PC-3 (cell line): Measurements from ENCODE around the gene KRTAP12-3.
"Not testable (repeated sequence)": the region's sequence is repeated elsewhere in the genome, so short reads cannot be mapped to it uniquely, and the experiment has no call there.

Experiments used
- CTCF ChIP-seq: fragments of 300-600 bp; sonication (generic); conservative IDR thresholded peaks from 2 replicates; pipeline ENCODE4 v1.5.1; 2017; ENCODE audit warnings: antibody characterized with exemption, low read depth, mild to moderate bottlenecking, low read length
- EZH2 ChIP-seq: fragments of 300-600 bp; sonication (generic); IDR thresholded peaks from one replicate; pipeline ENCODE4 v1.6.1; 2017; ENCODE audit warnings: antibody characterized with exemption, mild to moderate bottlenecking, low read length; ENCODE audit not compliant: unreplicated experiment
- EZH2phosphoT487 ChIP-seq: fragments of 300-600 bp; sonication (generic); IDR thresholded peaks from 2 replicates; pipeline ENCODE4 v1.6.1; 2018; ENCODE audit warnings: mild to moderate bottlenecking, antibody characterized with exemption, low read length, borderline replicate concordance

DNA sequence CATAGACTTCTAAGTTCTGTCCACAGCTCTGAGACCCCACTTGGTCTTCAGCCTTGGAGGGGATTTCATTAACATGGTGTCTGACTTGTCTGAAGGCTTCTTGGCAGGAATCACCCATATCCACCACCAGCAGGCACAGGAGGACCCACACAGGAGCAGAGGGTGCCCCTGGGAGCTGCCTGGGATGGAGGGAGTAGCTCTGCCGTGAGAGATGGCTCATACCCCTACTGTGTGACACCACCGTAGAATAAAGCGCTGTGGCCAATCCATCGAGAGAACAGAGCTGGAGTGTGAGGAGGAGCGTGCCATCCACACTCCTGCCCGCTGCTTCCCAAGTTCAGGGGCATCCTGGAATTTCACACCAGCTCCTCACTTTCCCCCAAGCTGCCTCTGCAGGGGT lies 27.3 kb downstream of the KRTAP12-3 start:
- not testable (repeated sequence) for TF ChIP-seq CTCF, EZH2, EZH2phosphoT487
